Fibroblast of mammary gland (primary cell): Measurements from ENCODE around the gene POLD3.

Experiments
- DNase-seq: peaks from one replicate; pipeline ENCODE4 v3.0.0-alpha.2; 2010; ENCODE audit warnings: low read depth
- H3K4me3 ChIP-seq: 2 replicates; pipeline ENCODE4 v1.5.1; 2011; ENCODE audit warnings: low read depth, mild to moderate bottlenecking, low read length, moderate library complexity; ENCODE audit not compliant: control insufficient read depth
- TF ChIP-seq, protein P1 (sequence below): conservative IDR thresholded peaks from 2 replicates; pipeline ENCODE4 v1.5.1; 2011; ENCODE audit warnings: low read depth, low read length, inconsistent platforms; ENCODE audit not compliant: control insufficient read depth, insufficient read depth

Gene POLD3

DNA sequence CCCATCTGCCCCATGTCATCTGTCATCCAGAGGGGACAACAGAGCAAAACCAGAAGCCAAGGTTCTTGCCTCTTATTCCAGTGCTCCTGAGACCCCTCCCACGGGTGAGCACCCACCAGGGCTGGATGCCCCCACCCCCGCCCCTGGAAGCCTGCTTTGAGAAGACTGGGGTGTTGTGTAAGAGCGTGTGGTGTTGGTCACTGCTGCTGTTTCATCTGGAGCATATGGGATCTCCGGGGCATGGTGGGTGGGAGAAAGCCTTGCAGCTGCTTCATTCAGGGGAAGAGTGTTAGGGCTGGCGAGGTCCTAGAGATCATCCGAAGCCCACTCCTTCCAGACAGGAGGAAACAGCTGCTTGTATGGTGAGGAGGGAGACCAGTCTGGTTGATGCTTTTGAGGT is 84.7 kb downstream of the POLD3 start:
- no peak overlapping the region for H3K4me3 ChIP-seq
- DNase-seq = peak; percentile 40
- TF ChIP-seq, protein P1, sequence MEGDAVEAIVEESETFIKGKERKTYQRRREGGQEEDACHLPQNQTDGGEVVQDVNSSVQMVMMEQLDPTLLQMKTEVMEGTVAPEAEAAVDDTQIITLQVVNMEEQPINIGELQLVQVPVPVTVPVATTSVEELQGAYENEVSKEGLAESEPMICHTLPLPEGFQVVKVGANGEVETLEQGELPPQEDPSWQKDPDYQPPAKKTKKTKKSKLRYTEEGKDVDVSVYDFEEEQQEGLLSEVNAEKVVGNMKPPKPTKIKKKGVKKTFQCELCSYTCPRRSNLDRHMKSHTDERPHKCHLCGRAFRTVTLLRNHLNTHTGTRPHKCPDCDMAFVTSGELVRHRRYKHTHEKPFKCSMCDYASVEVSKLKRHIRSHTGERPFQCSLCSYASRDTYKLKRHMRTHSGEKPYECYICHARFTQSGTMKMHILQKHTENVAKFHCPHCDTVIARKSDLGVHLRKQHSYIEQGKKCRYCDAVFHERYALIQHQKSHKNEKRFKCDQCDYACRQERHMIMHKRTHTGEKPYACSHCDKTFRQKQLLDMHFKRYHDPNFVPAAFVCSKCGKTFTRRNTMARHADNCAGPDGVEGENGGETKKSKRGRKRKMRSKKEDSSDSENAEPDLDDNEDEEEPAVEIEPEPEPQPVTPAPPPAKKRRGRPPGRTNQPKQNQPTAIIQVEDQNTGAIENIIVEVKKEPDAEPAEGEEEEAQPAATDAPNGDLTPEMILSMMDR = no peak

DNA sequence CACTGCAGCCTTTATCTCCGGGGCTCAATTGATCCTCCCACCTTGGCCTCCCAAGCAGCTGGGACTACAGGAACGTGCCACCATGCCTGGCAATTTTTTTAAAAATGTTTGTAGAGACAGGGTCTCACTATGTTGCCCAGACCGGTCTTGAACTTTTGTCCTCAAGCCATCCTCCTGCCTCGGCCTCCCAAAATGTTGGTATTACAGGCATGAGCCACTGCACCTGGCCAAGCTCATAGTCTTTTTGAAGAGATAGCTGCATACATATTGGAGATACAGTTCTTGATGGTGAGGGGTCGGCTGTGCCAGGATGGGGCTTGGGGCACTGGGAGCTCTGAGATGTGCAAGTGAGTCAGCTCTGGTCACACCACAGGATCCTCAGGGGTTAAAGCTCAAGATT is 85.7 kb downstream of the POLD3 start:
- no peak overlapping the region for H3K4me3 ChIP-seq
- no peak for DNase-seq
- TF ChIP-seq, protein P1 = no peak

DNA sequence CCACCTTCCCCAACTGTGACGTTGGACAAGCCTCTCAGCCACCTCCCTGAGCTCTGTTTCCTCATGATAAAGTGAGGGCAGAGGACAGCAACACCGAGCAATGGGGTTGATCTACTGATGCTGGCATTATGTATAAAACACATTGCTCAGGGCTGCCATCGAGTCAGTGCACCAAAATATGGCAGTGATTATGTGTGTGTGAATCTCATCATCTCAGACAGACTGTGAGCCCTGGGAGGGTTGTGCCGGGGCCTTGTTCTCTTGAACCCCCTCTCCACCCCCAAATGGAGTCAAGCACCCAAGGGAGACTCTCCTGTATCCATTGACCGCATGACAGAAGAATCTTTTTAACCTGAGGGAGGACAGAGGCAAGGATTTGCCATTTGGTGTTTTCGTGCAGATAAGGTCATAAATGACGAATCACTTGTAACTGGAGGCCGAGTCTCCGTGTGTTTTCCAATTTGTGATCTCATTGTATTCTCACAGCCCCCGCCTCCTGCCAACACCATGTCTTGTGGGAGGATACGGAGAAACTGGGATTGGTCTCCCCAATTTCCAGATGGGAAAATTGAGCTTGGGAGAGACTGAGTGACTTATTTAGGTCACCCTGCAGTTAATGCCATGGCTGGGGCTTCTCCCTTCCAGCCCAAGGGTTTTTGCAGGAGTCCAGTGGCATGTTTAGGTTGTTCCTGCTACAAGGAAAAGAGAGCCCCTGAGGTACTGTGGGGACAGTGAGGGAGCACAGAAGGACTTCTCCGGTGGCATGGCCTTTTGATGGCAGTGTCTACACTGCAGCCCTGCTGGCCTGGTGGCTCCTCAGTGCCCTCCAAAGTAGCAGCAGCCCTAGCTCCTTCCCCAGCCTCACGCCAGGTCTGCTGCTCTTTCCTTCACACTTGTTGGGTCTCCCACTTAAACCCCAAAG is 86.5 kb downstream of the POLD3 start:
- TF ChIP-seq, protein P1 = no peak
- H3K4me3 ChIP-seq = no peak overlapping the region
- DNase-seq = peak; percentile 84

DNA sequence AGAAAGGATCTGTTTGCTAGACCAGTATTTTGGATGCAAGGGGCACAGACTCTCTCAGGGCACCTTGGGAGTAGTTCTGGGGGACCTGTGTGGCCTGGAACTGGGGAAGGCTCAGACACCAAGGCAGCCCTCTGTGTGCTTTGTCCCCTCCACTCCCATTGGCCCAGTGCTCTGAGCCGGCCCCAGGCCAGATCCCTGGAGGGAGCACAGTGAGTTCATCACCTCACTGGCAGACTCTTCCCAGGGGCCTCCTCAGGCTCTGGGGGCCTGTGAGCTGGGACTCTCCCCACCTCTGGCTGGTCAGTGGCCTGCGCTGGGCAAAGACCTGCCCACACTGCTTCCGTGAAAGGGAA is 87.1 kb downstream of the POLD3 start:
- H3K4me3 ChIP-seq = no peak overlapping the region
- TF ChIP-seq, protein P1 = no peak
- no peak for DNase-seq

DNA sequence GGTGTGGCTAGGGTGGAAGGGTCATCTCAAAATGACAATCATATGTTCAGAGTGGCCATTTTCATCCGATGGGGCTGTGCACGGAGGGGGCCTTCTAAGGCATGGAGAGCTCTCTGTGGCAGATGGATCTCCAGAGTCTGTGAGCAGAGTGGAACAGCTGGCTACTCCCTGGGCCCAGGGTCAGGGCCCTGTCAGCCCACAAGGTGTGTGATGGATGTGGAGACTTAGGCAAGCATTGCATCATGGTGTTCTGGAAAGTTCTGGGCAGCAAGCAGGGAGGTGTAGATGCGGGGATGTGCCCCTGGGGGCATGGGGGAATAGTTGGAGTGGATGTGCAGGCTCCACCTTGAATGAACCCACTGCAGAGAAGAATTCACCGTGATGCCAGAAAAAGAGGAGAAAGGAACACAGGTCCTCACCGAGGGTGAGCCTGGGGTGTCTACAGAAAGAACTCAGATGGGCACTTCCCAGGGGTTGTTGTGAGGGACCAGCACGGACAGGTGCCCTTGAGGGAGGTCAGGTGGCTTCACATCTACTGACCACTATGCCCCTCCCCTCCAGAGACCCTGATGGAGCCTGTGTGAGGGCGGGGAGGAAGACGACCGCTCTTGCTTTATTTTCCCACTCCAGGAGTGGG is 87.8 kb downstream of the POLD3 start:
- no peak for DNase-seq
- TF ChIP-seq, protein P1 = no peak
- no peak overlapping the region for H3K4me3 ChIP-seq

DNA sequence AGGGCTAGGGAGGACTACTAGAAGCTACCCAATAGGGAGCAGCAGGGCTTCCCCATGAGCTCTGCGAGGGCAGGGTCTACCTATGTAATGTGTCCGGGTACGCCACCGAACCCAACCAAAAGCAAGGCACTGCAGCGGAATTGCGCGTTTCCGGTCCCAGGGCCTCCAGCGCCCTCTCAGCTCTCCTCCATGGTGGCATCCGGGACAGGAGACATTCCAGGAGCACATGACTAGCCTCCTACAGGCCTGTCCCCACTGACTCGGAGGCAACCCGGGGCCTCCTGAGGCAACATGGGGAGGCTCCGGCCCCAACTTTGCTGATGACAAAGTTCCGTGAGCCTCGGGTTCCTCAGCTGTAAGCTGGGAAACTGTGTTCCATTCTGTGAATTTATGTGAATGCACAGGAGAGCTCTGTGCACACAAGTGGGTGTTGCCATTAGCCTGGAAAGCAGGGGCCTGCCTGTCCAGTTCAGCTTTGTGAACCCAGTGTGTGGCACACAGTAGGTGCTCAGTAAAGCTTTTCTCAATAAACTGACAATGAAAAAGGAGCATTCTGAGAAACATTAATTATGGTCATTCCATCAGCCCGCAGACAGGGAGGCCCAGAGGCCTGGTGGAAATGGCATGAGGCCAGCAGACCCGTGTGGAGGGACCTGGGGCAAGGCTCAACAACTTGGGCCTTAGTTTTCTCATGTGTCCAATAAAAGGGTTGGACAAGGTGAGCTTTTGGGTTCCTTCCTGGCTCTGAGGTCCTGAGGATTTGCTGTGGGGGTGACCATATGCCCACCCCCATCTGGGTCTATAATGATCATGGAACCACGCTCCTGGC is 88.5 kb downstream of the POLD3 start:
- TF ChIP-seq, protein P1 = no peak
- DNase-seq = no peak
- no peak overlapping the region for H3K4me3 ChIP-seq
